PC-3 (cell line): ENCODE data around the gene ABCA2.
"Not testable (repeated sequence)": the region's sequence is repeated elsewhere in the genome, so short reads cannot be mapped to it uniquely, and the experiment has no call there.

ENCODE experiments used
- CTCF ChIP-seq: fragments of 300-600 bp; sonication (generic); conservative IDR thresholded peaks from 2 replicates; pipeline ENCODE4 v1.5.1; 2017; ENCODE audit warnings: antibody characterized with exemption, low read depth, mild to moderate bottlenecking, low read length
- EZH2 ChIP-seq: fragments of 300-600 bp; sonication (generic); IDR thresholded peaks from one replicate; pipeline ENCODE4 v1.6.1; 2017; ENCODE audit warnings: antibody characterized with exemption, mild to moderate bottlenecking, low read length; ENCODE audit not compliant: unreplicated experiment
- EZH2phosphoT487 ChIP-seq: fragments of 300-600 bp; sonication (generic); IDR thresholded peaks from 2 replicates; pipeline ENCODE4 v1.6.1; 2018; ENCODE audit warnings: mild to moderate bottlenecking, antibody characterized with exemption, low read length, borderline replicate concordance

- TF ChIP-seq EZH2, EZH2phosphoT487, CTCF: not testable (repeated sequence)
Measured at GRCh38 chr9:137033481-137033880, 5.4 kb upstream of the ABCA2 start.
